HepG2 (cell line): ENCODE measurements around the gene NES. TPM values are rescaled to one million over a fixed set of nuclear protein-coding genes. Genes with fewer than 3 reads are reported as not detected.

Experiments
- NKX3-1 ChIP-seq: sonication (generic); formaldehyde crosslinking; IDR thresholded peaks from 2 replicates; pipeline ENCODE4 v1.5.0; 2020; ENCODE audit warnings: missing genetic modification reagents
- PAX8 ChIP-seq: sonication (generic); formaldehyde crosslinking; IDR thresholded peaks from 2 replicates; pipeline ENCODE4 v1.8.0; 2022; ENCODE audit warnings: mild to moderate bottlenecking, missing genetic modification reagents, borderline replicate concordance
- PLRG1 ChIP-seq: fragments of 450-650 bp; conservative IDR thresholded peaks from 2 replicates; pipeline ENCODE4 v1.6.1; 2016
- POLR2AphosphoS2 ChIP-seq: IDR thresholded peaks from 2 replicates; pipeline ENCODE4 v1.6.1; 2011; ENCODE audit warnings: low read depth, low read length, improper control_type of control experiment
- RFX3 ChIP-seq: IDR thresholded peaks from 2 replicates; pipeline ENCODE4 v1.6.1; 2016; ENCODE audit warnings: missing biosample characterization, missing genetic modification reagents
- ZNF12 ChIP-seq: sonication (generic); formaldehyde crosslinking; IDR thresholded peaks from 2 replicates; pipeline ENCODE4 v1.5.0; 2020; ENCODE audit warnings: missing genetic modification reagents
- ZNF207 ChIP-seq: fragments of 450-650 bp; IDR thresholded peaks from 2 replicates; pipeline ENCODE4 v1.6.1; 2016; ENCODE audit warnings: antibody characterized with exemption, borderline replicate concordance
- ZNF251 ChIP-seq: sonication (generic); formaldehyde crosslinking; IDR thresholded peaks from 2 replicates; pipeline ENCODE4 v1.9.0; 2021; ENCODE audit warnings: mild to moderate bottlenecking, missing genetic modification reagents
- ZNF414 ChIP-seq: sonication (generic); formaldehyde crosslinking; IDR thresholded peaks from 2 replicates; pipeline ENCODE4 v1.5.0; 2020; ENCODE audit warnings: missing genetic modification reagents
- ZNF558 ChIP-seq: sonication (generic); formaldehyde crosslinking; IDR thresholded peaks from 2 replicates; pipeline ENCODE4 v1.9.0; 2022; ENCODE audit warnings: mild to moderate bottlenecking, missing genetic modification reagents, borderline replicate concordance
- ZNF772 ChIP-seq: sonication (generic); formaldehyde crosslinking; IDR thresholded peaks from 2 replicates; pipeline ENCODE4 v1.5.0; 2020; ENCODE audit warnings: mild to moderate bottlenecking, missing genetic modification reagents
- ZZZ3 ChIP-seq: sonication (generic); formaldehyde crosslinking; IDR thresholded peaks from 2 replicates; pipeline ENCODE4 v1.4.0; 2020; ENCODE audit warnings: missing genetic modification reagents, mild to moderate bottlenecking, borderline replicate concordance
- polyA plus RNA-seq, 8 experiments: library from polyadenylated mRNA; depleted of rRNA in 3 of 8; stranded (reverse) in 7 of 8; unstranded in 1 of 8; fragments of >200 nt; fragmentation: Illumina TruSeq in 4 of 8; extraction: Trizol in 4 of 8; gene quantifications; 2 replicates each; pipeline versions ENCODE4 v1.2.1 to v1.2.3, GENCODE V29; 2011 to 2016; ENCODE audit warnings: low read depth in 4 of 8, missing spikeins in 1 of 8, mixed read lengths in 1 of 8; ENCODE audit not compliant: insufficient read depth in 1 of 8
- total RNA-seq, 5 experiments: library from RNA; depleted of rRNA; stranded (reverse); fragments of >200 nt; fragmentation: Illumina TruSeq; extraction: Trizol; gene quantifications; 2 replicates each; pipeline ENCODE4 v1.2.3, GENCODE V29; 2016; ENCODE audit warnings: low read depth in 1 of 5
- TF ChIP-seq, protein P1 (sequence below): sonication (generic); formaldehyde crosslinking; IDR thresholded peaks from 2 replicates; pipeline ENCODE4 v1.5.0; 2020; ENCODE audit warnings: mild to moderate bottlenecking, missing genetic modification reagents, borderline replicate concordance
- TF ChIP-seq, protein P2 (sequence below): sonication (generic); formaldehyde crosslinking; IDR thresholded peaks from 2 replicates; pipeline ENCODE4 v1.4.0; 2020; ENCODE audit warnings: missing genetic modification reagents
- TF ChIP-seq, protein P3 (sequence below): sonication (generic); formaldehyde crosslinking; IDR thresholded peaks from 2 replicates; pipeline ENCODE4 v1.5.1; 2020; ENCODE audit warnings: missing genetic modification reagents, mild to moderate bottlenecking, borderline replicate concordance
- TF ChIP-seq, protein P4 (sequence below): IDR thresholded peaks from 2 replicates; pipeline ENCODE4 v1.6.1; 2016; ENCODE audit warnings: mild to moderate bottlenecking

The NES gene
- total and polyA plus RNA-seq, 2 of the 13 experiments (the other 11 are each of a cell fraction or from before 2014, with no cell fraction given): 1.7 to 16.6 TPM

GRCh38 chr1:156707417-156708217 lies 30.4 kb upstream of the NES start (continued):
- TF ChIP-seq, protein P1, sequence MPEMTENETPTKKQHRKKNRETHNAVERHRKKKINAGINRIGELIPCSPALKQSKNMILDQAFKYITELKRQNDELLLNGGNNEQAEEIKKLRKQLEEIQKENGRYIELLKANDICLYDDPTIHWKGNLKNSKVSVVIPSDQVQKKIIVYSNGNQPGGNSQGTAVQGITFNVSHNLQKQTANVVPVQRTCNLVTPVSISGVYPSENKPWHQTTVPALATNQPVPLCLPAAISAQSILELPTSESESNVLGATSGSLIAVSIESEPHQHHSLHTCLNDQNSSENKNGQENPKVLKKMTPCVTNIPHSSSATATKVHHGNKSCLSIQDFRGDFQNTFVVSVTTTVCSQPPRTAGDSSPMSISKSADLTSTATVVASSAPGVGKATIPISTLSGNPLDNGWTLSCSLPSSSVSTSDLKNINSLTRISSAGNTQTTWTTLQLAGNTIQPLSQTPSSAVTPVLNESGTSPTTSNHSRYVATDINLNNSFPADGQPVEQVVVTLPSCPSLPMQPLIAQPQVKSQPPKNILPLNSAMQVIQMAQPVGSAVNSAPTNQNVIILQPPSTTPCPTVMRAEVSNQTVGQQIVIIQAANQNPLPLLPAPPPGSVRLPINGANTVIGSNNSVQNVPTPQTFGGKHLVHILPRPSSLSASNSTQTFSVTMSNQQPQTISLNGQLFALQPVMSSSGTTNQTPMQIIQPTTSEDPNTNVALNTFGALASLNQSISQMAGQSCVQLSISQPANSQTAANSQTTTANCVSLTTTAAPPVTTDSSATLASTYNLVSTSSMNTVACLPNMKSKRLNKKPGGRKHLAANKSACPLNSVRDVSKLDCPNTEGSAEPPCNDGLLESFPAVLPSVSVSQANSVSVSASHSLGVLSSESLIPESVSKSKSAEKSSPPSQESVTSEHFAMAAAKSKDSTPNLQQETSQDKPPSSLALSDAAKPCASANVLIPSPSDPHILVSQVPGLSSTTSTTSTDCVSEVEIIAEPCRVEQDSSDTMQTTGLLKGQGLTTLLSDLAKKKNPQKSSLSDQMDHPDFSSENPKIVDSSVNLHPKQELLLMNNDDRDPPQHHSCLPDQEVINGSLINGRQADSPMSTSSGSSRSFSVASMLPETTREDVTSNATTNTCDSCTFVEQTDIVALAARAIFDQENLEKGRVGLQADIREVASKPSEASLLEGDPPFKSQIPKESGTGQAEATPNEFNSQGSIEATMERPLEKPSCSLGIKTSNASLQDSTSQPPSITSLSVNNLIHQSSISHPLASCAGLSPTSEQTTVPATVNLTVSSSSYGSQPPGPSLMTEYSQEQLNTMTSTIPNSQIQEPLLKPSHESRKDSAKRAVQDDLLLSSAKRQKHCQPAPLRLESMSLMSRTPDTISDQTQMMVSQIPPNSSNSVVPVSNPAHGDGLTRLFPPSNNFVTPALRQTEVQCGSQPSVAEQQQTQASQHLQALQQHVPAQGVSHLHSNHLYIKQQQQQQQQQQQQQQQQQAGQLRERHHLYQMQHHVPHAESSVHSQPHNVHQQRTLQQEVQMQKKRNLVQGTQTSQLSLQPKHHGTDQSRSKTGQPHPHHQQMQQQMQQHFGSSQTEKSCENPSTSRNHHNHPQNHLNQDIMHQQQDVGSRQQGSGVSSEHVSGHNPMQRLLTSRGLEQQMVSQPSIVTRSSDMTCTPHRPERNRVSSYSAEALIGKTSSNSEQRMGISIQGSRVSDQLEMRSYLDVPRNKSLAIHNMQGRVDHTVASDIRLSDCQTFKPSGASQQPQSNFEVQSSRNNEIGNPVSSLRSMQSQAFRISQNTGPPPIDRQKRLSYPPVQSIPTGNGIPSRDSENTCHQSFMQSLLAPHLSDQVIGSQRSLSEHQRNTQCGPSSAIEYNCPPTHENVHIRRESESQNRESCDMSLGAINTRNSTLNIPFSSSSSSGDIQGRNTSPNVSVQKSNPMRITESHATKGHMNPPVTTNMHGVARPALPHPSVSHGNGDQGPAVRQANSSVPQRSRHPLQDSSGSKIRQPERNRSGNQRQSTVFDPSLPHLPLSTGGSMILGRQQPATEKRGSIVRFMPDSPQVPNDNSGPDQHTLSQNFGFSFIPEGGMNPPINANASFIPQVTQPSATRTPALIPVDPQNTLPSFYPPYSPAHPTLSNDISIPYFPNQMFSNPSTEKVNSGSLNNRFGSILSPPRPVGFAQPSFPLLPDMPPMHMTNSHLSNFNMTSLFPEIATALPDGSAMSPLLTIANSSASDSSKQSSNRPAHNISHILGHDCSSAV (CRISPR knock-in tag): no peak
- TF ChIP-seq POLR2AphosphoS2: no peak
- TF ChIP-seq ZNF414: no peak
- TF ChIP-seq PAX8 (CRISPR knock-in tag): no peak
- TF ChIP-seq ZNF772: no peak
- no peak for TF ChIP-seq NKX3-1 (CRISPR knock-in tag)
- TF ChIP-seq ZNF558 (CRISPR knock-in tag): no peak
- TF ChIP-seq, protein P2, sequence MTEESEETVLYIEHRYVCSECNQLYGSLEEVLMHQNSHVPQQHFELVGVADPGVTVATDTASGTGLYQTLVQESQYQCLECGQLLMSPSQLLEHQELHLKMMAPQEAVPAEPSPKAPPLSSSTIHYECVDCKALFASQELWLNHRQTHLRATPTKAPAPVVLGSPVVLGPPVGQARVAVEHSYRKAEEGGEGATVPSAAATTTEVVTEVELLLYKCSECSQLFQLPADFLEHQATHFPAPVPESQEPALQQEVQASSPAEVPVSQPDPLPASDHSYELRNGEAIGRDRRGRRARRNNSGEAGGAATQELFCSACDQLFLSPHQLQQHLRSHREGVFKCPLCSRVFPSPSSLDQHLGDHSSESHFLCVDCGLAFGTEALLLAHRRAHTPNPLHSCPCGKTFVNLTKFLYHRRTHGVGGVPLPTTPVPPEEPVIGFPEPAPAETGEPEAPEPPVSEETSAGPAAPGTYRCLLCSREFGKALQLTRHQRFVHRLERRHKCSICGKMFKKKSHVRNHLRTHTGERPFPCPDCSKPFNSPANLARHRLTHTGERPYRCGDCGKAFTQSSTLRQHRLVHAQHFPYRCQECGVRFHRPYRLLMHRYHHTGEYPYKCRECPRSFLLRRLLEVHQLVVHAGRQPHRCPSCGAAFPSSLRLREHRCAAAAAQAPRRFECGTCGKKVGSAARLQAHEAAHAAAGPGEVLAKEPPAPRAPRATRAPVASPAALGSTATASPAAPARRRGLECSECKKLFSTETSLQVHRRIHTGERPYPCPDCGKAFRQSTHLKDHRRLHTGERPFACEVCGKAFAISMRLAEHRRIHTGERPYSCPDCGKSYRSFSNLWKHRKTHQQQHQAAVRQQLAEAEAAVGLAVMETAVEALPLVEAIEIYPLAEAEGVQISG (CRISPR knock-in tag): no peak
- TF ChIP-seq, protein P3, sequence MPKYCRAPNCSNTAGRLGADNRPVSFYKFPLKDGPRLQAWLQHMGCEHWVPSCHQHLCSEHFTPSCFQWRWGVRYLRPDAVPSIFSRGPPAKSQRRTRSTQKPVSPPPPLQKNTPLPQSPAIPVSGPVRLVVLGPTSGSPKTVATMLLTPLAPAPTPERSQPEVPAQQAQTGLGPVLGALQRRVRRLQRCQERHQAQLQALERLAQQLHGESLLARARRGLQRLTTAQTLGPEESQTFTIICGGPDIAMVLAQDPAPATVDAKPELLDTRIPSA (CRISPR knock-in tag): no peak
- no peak for TF ChIP-seq RFX3 (CRISPR knock-in tag)
- TF ChIP-seq, protein P4, sequence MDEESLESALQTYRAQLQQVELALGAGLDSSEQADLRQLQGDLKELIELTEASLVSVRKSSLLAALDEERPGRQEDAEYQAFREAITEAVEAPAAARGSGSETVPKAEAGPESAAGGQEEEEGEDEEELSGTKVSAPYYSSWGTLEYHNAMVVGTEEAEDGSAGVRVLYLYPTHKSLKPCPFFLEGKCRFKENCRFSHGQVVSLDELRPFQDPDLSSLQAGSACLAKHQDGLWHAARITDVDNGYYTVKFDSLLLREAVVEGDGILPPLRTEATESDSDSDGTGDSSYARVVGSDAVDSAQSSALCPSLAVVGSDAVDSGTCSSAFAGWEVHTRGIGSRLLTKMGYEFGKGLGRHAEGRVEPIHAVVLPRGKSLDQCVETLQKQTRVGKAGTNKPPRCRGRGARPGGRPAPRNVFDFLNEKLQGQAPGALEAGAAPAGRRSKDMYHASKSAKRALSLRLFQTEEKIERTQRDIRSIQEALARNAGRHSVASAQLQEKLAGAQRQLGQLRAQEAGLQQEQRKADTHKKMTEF (CRISPR knock-in tag): no peak
- no peak for TF ChIP-seq ZNF207
- no peak for TF ChIP-seq ZNF12 (CRISPR knock-in tag)
- TF ChIP-seq PLRG1: no peak
- no peak for TF ChIP-seq ZZZ3
- TF ChIP-seq ZNF251 (CRISPR knock-in tag): no peak
